ENCODE data around the gene IQGAP3. TPM values are rescaled to one million over a fixed set of nuclear protein-coding genes. Genes with fewer than 3 reads are reported as not detected.

Gene IQGAP3
- total and polyA plus RNA-seq, 2 donors (not counting 1 experiment from before 2014, with no cell fraction given), result 0.07 to 0.12 TPM

- Mint-ChIP-seq H3K27ac (no peak overlapping the region), H3K4me1 (no peaks in the 10 kb centered on the region), H3K9me3 (ENCODE audit: insufficient read depth) (no peaks in the 10 kb centered on the region), H3K27me3 (no peaks in the 10 kb centered on the region), H3K4me3 (no peak overlapping the region)
- Histone ChIP-seq H3K27ac (ENCODE audit: low read length in 2 of 2) (no peak overlapping the region), H3K4me3 (ENCODE audit: control extremely low read depth in 1 of 5, extremely low read depth in 1 of 5, insufficient read depth in 1 of 5, low read depth in 2 of 5, low read length in 4 of 5) (no peak overlapping the region), H3K79me2 (ENCODE audit: control insufficient read depth, insufficient read depth, low read length) (no peaks in the 10 kb centered on the region), H3K4me2 (replicated peaks; ENCODE audit: low read depth, low read length, poor library complexity, severe bottlenecking) (no peak overlapping the region), H3K4me1 (ENCODE audit: control insufficient read depth in 2 of 2, insufficient read depth in 2 of 2, low read length in 2 of 2) (no peaks in the 10 kb centered on the region), H3K27me3 (replicated peaks in 1 of 4; ENCODE audit: control extremely low read depth in 1 of 4, control insufficient read depth in 3 of 4, insufficient read depth in 4 of 4, low read length in 3 of 4) (peaks cover 0 to 6% (median 0%) of the 10 kb centered on the region in 4 experiments), H4K20me1 (ENCODE audit: control insufficient read depth, insufficient read depth, low read length, poor library complexity, severe bottlenecking) (no peaks in the 10 kb centered on the region), H2AFZ (ENCODE audit: insufficient read depth, low read depth, low read length, poor library complexity, severe bottlenecking) (no peak overlapping the region), H3K9ac (ENCODE audit: low read length) (no peak overlapping the region), H3K36me3 (replicated peaks in 1 of 2; ENCODE audit: control extremely low read depth in 1 of 2, control insufficient read depth in 1 of 2, extremely low read depth in 1 of 2, insufficient read depth in 2 of 2, low read length in 1 of 2) (no peaks in the 10 kb centered on the region), H3K9me3 (ENCODE audit: control extremely low read depth in 1 of 3, control insufficient read depth in 2 of 3, insufficient read depth in 1 of 3, low read length in 2 of 3) (no peaks in the 10 kb centered on the region)
- CTCF ChIA-PET, result interaction anchor here (1.6 to 1.7 kb wide), 2 partner anchors 85 to 160 kb away, joined by 3 to 5 read pairs; no protein-coding TSS in a partner anchor
- intact Hi-C loops (cut with micrococcal nuclease), result no loop called here
- POLR2A ChIA-PET, result no interaction called here
- no peak for DNase-seq
- no CpG with 5 or more reads among the region's 2 CpGs for WGBS (ENCODE audit: insufficient coverage)
- no peak for ATAC-seq (ENCODE audit: low read depth)
- TF ChIP-seq CTCF (IDR thresholded peaks at IDR 0.05) (no peak), EZH2 (IDR thresholded peaks at IDR 0.05; ENCODE audit: borderline replicate concordance, insufficient read depth, low read depth, low read length, poor library complexity, severe bottlenecking) (no peak)
Measured at GRCh38 chr1:156565519-156565918, 6.8 kb downstream of the IQGAP3 start.

GRCh38 chr1:156560585-156561163 lies 11.7 kb downstream of the IQGAP3 start:
- Mint-ChIP-seq H3K4me3 (no peak overlapping the region), H3K27ac (no peak overlapping the region), H3K4me1 (peaks cover under 1% of the 10 kb centered on the region), H3K27me3 (no peaks in the 10 kb centered on the region), H3K9me3 (ENCODE audit: insufficient read depth) (no peaks in the 10 kb centered on the region)
- H3K4me1 ChIP-seq (ENCODE audit: control insufficient read depth in 2 of 2, insufficient read depth in 2 of 2, low read length in 2 of 2), result no peaks in the 10 kb centered on the region
- H3K9ac ChIP-seq (ENCODE audit: low read length), result no peak overlapping the region
- no peak for TF ChIP-seq CTCF (IDR thresholded peaks at IDR 0.05)
- TF ChIP-seq EZH2 (IDR thresholded peaks at IDR 0.05; ENCODE audit: borderline replicate concordance, insufficient read depth, low read depth, low read length, poor library complexity, severe bottlenecking), result no peak
- H3K9me3 ChIP-seq (ENCODE audit: control extremely low read depth in 1 of 3, control insufficient read depth in 2 of 3, insufficient read depth in 1 of 3, low read length in 2 of 3), result peaks cover 0 to 2% (median 0%) of the 10 kb centered on the region in 3 donors
- no peak for DNase-seq
- no peak overlapping the region for H3K4me3 ChIP-seq (ENCODE audit: control extremely low read depth in 1 of 5, extremely low read depth in 1 of 5, insufficient read depth in 1 of 5, low read depth in 2 of 5, low read length in 4 of 5)
- no peak overlapping the region for H2AFZ ChIP-seq (ENCODE audit: insufficient read depth, low read depth, low read length, poor library complexity, severe bottlenecking)
- H3K36me3 ChIP-seq (replicated peaks in 1 of 2; ENCODE audit: control extremely low read depth in 1 of 2, control insufficient read depth in 1 of 2, extremely low read depth in 1 of 2, insufficient read depth in 2 of 2, low read length in 1 of 2), result no peaks in the 10 kb centered on the region
- ATAC-seq (ENCODE audit: low read depth), result no peak
- intact Hi-C loops (cut with micrococcal nuclease), result no loop called here
- ChIA-PET CTCF (interaction anchor here (0.7 kb wide), 1 partner anchor 11 kb away, joined by 3 read pairs; the partner anchor contains the start of gene IQGAP3), POLR2A (no interaction called here)
- H3K79me2 ChIP-seq (ENCODE audit: control insufficient read depth, insufficient read depth, low read length), result no peaks in the 10 kb centered on the region
- H3K27me3 ChIP-seq (replicated peaks in 1 of 4; ENCODE audit: control extremely low read depth in 1 of 4, control insufficient read depth in 3 of 4, insufficient read depth in 4 of 4, low read length in 3 of 4), result no peaks in the 10 kb centered on the region
- no peak overlapping the region for H3K27ac ChIP-seq (ENCODE audit: low read length in 2 of 2)
- no peaks in the 10 kb centered on the region for H4K20me1 ChIP-seq (ENCODE audit: control insufficient read depth, insufficient read depth, low read length, poor library complexity, severe bottlenecking)
- 100% methylated on average over 1 of the region's 5 CpGs for WGBS (ENCODE audit: insufficient coverage)
- H3K4me2 ChIP-seq (replicated peaks; ENCODE audit: low read depth, low read length, poor library complexity, severe bottlenecking), result no peak overlapping the region
